HG02623 (cell line): ENCODE results near the gene WFIKKN2.
A peak's percentile ranks its signal among the peaks of the same experiment; 100 is the strongest.
"Not testable (repeated sequence)": the region's sequence is repeated elsewhere in the genome, so short reads cannot be mapped to it uniquely, and the experiment has no call there.

ENCODE experiments used
- ATAC-seq: cut with Tn5 transposase; IDR thresholded peaks from one replicate; pipeline ENCODE4 v1.9.1; 2021; ENCODE audit warnings: moderate library complexity; ENCODE audit not compliant: unreplicated experiment

WFIKKN2 gene

GRCh38 chr17:50850640-50851039 lies 15.3 kb downstream of the WFIKKN2 start:
- no peak for ATAC-seq

- no peak for ATAC-seq
Measured at GRCh38 chr17:50853015-50853615, 17.7 kb downstream of the WFIKKN2 start.

- ATAC-seq, result no peak
Measured at GRCh38 chr17:50853781-50854180, 18.4 kb downstream of the WFIKKN2 start.

GRCh38 chr17:50855708-50856330 lies 20.4 kb downstream of the WFIKKN2 start:
- no peak for ATAC-seq

GRCh38 chr17:50856431-50856830 lies 21.0 kb downstream of the WFIKKN2 start:
- ATAC-seq, result no peak

GRCh38 chr17:50858486-50859225 lies 23.3 kb downstream of the WFIKKN2 start:
- ATAC-seq, result no peak

- ATAC-seq, result not testable (repeated sequence)
Measured at GRCh38 chr17:50859727-50860126, 24.3 kb downstream of the WFIKKN2 start.

GRCh38 chr17:50861334-50861676 lies 25.9 kb downstream of the WFIKKN2 start:
- ATAC-seq, result no peak

GRCh38 chr17:50861822-50862528 lies 26.6 kb downstream of the WFIKKN2 start:
- ATAC-seq, result no peak

- no peak for ATAC-seq
Measured at GRCh38 chr17:50863221-50863843, 27.9 kb downstream of the WFIKKN2 start.

GRCh38 chr17:50863931-50864330 lies 28.5 kb downstream of the WFIKKN2 start:
- ATAC-seq, result no peak

GRCh38 chr17:50864747-50865059 lies 29.3 kb downstream of the WFIKKN2 start:
- no peak for ATAC-seq

- ATAC-seq, result peak; percentile 7
Measured at GRCh38 chr17:50865060-50865867, 29.9 kb downstream of the WFIKKN2 start.

GRCh38 chr17:50865868-50866260 lies 30.5 kb downstream of the WFIKKN2 start:
- ATAC-seq, result no peak

GRCh38 chr17:50866261-50866949 lies 31.0 kb downstream of the WFIKKN2 start, which contains the start of gene TOB1:
Gene TOB1, minus strand, starts transcription at chr17:50866354. Its CDS starts 2,337 bp downstream, at chr17:50864017.
- peak; percentile 65 for ATAC-seq

GRCh38 chr17:50866950-50867362 lies 31.6 kb downstream of the WFIKKN2 start:
- ATAC-seq, result peak; percentile 1

GRCh38 chr17:50867363-50868139 lies 32.2 kb downstream of the WFIKKN2 start:
- no peak for ATAC-seq

GRCh38 chr17:50868140-50868438 lies 32.7 kb downstream of the WFIKKN2 start:
- ATAC-seq, result no peak

- ATAC-seq, result no peak
Measured at GRCh38 chr17:50868602-50869001, 33.2 kb downstream of the WFIKKN2 start.
